Uterus (tissue), 2 donors: ENCODE data around the gene GALNT1.

Experiments
- CTCF ChIP-seq, 4 experiments: fragments of 200-600 bp in 2 of 4; fragments of 450-650 bp in 2 of 4; sonication (generic) in 2 of 4; IDR thresholded peaks; one replicate each; pipeline ENCODE4 v1.5.1; 2016 to 2019; ENCODE audit warnings: antibody characterized with exemption in 4 of 4, mild to moderate bottlenecking in 2 of 4, moderate library complexity in 1 of 4
- POLR2A ChIP-seq, 2 donors: fragments of 450-650 bp; IDR thresholded peaks; one replicate each; pipeline ENCODE4 v1.6.1; 2016; ENCODE audit warnings: antibody characterized with exemption in 2 of 2, mild to moderate bottlenecking in 1 of 2, moderate library complexity in 1 of 2

DNA sequence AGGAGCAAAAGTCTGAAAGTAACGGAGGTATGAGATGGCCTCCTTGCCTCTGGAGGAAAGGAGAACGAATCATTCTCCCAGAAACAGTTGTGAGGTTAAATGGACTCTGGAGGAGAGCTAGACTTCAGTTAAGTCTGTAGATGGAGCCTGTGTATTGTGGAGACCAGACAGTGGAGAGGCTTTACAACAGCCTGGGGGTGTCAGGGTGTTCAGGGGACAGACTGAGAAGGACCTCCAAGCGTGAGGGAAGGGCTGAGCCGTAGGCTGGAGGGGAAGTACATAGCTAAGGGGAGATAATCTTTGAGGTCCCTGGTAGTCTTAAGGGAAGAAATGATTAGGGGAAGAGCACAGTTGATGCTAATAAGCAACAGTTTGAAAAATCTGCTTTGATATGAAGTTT lies 76.6 kb downstream of the GALNT1 start:
- no peak for TF ChIP-seq CTCF (IDR thresholded peaks at IDR 0.05)
- no peak for TF ChIP-seq POLR2A (IDR thresholded peaks at IDR 0.05)
